Measurements from ENCODE around the gene UPK3A.

The UPK3A gene

GRCh38 chr22:45284705-45285262, at the start of gene UPK3A:
Gene UPK3A (plus strand): TSS chr22:45284949. CDS start chr22:45285014, 65 bp downstream.
- DNase-seq (ENCODE audit: low read depth): peak; percentile 28

DNA sequence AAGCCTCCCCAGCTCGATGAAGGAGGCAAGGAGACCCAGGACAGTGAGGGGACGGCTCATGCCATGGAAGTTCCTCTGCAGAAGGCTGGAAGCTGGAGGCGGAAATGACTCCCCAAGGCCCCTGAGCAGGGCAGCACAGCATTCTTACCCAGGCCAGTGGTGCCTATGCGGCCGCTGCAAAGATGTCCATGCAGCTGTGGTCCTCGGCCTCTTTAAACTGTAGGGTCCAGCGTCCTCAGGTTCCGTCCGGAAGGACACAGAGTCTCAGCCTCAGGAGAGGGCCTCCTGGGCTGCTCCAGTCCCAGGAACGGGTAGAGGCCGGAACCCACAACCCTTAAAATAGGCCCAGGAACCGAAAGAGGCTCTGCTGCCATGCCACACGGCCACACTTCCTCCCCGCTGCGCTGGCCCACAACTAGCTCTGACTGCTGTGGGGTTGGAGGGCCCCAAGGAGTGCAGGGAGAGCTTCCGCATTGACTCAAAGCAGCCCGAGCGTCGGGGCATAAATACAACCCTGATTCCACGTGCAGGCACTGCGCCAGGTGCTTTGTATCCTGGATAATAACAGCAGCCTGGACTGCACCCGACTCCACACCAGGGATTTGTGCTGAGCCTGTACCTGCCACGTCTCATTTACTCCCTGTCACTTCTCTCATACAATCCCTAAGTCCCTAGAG, 49.5 kb upstream of the UPK3A start:
- DNase-seq (ENCODE audit: low read depth): no peak

GRCh38 chr22:45235851-45236342, 48.9 kb upstream of the UPK3A start:
- no peak for DNase-seq (ENCODE audit: low read depth)

DNA sequence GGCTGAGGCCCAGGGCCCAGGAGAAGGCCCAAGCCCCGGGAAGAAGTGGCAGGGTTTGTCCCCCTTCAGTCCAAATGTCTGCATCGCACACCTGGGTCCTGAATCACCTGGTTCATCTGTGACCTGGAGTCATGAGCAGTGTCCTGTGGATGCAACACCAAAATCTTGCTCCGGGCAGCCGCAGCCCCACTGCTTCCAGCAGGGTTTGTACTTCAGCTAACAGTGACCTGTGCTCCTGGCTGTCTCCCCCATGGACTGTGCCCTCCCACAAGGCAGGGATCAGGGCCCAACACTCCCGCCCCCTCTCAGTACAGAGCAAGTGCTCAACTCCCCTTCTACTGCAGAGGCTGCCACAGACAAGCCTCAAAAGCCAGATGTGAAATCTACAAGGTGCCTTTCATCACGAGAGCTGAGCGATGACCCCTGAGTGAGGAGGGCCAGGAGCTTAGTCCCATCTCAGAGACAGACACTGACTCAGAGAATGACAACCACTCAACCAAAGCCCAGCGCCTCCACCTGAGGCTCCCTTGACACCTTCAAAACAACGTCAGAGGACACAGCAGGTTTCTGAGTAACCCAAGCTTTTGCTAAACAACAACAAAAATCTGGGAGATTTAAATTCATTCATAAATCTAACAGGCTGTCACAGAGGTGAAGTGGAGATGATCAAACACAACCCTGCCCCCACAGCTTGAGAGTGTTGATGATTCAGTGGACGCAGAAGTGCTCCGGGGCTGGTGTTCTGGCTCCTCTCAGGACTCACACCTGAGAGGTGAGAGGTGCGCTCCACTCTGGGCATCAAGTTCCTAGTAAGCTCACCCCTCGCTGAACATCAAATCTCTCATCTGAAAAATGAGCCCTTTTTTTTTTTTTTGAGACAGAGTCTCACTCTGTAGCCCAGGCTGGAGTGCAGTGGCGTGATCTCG, 47.4 kb upstream of the UPK3A start:
- DNase-seq (ENCODE audit: low read depth): no peak

- no peak for DNase-seq (ENCODE audit: low read depth)
Observed at GRCh38 chr22:45238076-45238956, 46.4 kb upstream of the UPK3A start.

- DNase-seq (ENCODE audit: low read depth): no peak
Observed at GRCh38 chr22:45238957-45239680, 45.6 kb upstream of the UPK3A start.

- no peak for DNase-seq (ENCODE audit: low read depth)
Observed at GRCh38 chr22:45239681-45240051, 45.1 kb upstream of the UPK3A start.

- no peak for DNase-seq (ENCODE audit: low read depth)
Observed at GRCh38 chr22:45240104-45240809, 44.5 kb upstream of the UPK3A start.

DNA sequence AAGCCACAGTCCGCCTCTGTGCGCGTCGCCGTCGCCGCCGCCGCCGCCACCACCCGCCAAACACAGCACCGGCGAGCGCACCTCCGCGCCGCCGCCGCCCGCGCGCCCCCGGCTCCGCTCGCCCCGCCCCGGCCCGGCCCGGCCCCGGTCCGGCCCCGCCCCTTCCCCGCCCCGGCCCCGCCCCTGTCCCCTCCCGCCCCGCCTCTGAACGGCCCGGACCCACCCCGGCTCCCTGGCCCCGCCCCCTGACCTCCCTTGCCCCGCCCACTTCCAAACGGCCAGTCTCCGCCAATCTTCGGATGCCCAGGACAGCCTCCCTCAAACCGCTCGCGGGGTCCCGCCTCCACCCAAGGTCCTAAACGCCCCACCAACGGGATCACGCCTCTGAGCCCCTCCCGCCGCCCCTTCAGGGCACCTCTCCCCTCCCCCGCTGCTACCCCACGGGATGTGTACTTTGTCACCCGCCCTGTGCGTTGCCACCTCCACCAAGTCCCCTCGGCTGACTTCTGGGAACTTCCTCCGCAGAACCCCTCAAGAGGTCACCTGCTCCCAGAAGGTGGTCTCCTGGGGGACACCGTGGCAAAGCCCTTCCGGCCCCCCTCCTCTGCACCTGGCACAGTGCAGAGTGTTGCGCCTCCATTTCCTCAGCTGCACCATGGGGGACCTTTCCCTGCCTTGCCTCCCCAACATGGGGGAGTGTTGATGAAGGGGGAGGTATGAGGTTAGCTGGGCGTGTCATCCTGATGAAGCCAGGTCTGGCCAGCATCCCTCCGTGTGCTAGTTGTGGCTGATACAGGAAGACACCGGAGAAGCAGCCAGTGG, 43.7 kb upstream of the UPK3A start, which contains the start of gene KIAA0930:
Gene KIAA0930 (minus strand): TSS at position 85 of the 822 bp plus-strand sequence. CDS start 191 bp downstream, outside the sequence.
- peak; percentile 64 for DNase-seq (ENCODE audit: low read depth)

GRCh38 chr22:45242778-45243191, 42.0 kb upstream of the UPK3A start:
- DNase-seq (ENCODE audit: low read depth): no peak

DNA sequence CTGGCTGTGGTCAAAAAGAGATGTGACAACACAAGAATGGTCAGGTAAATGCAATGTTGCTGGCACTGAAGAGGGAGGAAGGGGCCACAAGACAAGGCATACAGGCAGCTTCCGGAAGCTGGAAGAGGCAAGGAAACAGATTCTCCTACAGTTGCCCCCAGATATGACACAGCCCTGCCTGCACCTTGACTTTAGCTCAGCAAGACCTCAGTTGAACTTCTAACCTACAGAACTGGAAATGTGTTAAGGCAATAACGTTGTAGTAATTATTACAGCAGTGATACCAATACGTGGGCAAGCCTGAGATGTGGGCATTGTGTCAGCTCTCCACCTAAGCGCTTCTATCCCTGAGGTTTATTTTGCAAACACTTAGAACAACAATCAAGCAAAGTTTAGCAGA, 39.8 kb upstream of the UPK3A start:
- DNase-seq (ENCODE audit: low read depth): no peak

GRCh38 chr22:45246060-45246985, 38.4 kb upstream of the UPK3A start:
- DNase-seq (ENCODE audit: low read depth): no peak

GRCh38 chr22:45248832-45249561, 35.8 kb upstream of the UPK3A start:
- DNase-seq (ENCODE audit: low read depth): no peak

GRCh38 chr22:45251825-45252224, 32.9 kb upstream of the UPK3A start:
- no peak for DNase-seq (ENCODE audit: low read depth)

DNA sequence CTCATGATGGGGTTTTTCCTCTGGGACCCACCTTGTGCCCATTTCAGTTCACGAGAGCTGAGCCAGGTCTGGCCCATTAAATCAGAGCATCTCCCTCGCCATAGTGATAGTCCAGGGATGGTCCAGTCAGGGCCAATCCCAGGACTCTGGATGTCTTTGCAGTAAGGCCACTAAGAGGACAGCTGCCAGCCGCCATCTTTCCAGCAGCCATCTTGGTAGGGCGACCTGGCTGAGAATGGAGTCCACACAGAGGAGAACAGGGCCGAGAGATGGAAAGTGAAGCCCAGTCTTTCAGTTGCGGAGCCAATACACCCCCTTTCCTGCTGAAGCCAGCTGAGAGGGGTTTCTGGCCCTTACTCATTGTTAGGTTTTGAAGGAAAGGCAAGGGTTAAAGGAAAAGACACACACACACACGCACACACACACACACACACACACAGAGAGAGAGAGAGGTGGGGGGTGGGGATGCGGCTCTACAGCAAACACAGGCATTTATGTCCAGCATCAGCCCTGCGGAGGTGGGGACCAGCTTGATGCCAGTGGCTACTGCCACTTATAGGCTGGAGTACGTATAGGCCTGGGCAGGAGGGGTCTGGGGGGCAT, 31.6 kb upstream of the UPK3A start:
- no peak for DNase-seq (ENCODE audit: low read depth)

GRCh38 chr22:45254388-45254787, 30.4 kb upstream of the UPK3A start:
- DNase-seq (ENCODE audit: low read depth): no peak

- DNase-seq (ENCODE audit: low read depth): no peak
Observed at GRCh38 chr22:45254789-45255278, 29.9 kb upstream of the UPK3A start.
